ENCODE measurements around the gene LHX3.

DNA sequence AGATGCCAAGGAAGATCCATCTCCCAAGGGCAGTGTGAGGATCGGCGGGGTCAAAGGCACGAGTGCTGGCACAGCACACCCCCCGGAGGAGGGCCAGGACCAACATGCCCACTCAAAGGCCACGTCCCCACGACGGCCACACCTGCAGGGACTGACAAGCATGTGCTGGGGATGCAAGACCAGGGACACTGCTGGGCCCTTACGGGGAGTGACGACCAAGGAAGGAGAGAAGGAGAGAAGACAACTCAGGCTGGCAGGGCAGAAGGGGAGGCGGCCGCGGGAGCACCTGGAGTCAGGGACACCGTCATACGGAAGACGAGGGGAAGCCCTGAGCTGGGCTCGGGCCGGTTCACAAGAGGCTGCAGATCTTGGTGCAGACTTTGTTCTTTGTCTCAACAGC, 30.2 kb upstream of the LHX3 start:
- TF ChIP-seq, protein P1, sequence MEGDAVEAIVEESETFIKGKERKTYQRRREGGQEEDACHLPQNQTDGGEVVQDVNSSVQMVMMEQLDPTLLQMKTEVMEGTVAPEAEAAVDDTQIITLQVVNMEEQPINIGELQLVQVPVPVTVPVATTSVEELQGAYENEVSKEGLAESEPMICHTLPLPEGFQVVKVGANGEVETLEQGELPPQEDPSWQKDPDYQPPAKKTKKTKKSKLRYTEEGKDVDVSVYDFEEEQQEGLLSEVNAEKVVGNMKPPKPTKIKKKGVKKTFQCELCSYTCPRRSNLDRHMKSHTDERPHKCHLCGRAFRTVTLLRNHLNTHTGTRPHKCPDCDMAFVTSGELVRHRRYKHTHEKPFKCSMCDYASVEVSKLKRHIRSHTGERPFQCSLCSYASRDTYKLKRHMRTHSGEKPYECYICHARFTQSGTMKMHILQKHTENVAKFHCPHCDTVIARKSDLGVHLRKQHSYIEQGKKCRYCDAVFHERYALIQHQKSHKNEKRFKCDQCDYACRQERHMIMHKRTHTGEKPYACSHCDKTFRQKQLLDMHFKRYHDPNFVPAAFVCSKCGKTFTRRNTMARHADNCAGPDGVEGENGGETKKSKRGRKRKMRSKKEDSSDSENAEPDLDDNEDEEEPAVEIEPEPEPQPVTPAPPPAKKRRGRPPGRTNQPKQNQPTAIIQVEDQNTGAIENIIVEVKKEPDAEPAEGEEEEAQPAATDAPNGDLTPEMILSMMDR (IDR thresholded peaks at IDR 0.05): no peak
- TF ChIP-seq POLR2A (IDR thresholded peaks at IDR 0.05): no peak

Data from breast epithelium (tissue), 3 donors.